Retinal pigment epithelial cell (primary cell): ENCODE measurements around the gene TMOD2.

ENCODE experiments used
- DNase-seq: peaks from one replicate; pipeline ENCODE4 v3.0.0-alpha.2; 2010; ENCODE audit warnings: low read depth
- H3K4me3 ChIP-seq: 2 replicates; pipeline ENCODE4 v1.5.1; 2011; ENCODE audit warnings: mild to moderate bottlenecking, low read length, control low read depth, moderate library complexity
- CTCF ChIP-seq: conservative IDR thresholded peaks from 2 replicates; pipeline ENCODE4 v1.5.1; 2011; ENCODE audit warnings: low read depth, low read length, control low read depth, inconsistent platforms

The TMOD2 gene

GRCh38 chr15:51842852-51843737 lies 91.7 kb downstream of the TMOD2 start:
- TF ChIP-seq CTCF = no peak
- DNase-seq = no peak
- H3K4me3 ChIP-seq = no peak overlapping the region

GRCh38 chr15:51844747-51845426 lies 93.5 kb downstream of the TMOD2 start:
- DNase-seq = no peak
- no peak for TF ChIP-seq CTCF
- H3K4me3 ChIP-seq = no peak overlapping the region

GRCh38 chr15:51846066-51846462 lies 94.7 kb downstream of the TMOD2 start:
- H3K4me3 ChIP-seq = no peak overlapping the region
- no peak for DNase-seq
- TF ChIP-seq CTCF = no peak

GRCh38 chr15:51846463-51847230 lies 95.2 kb downstream of the TMOD2 start:
- DNase-seq = peak; percentile 77
- TF ChIP-seq CTCF = no peak
- peak overlapping the region; percentile 10 for H3K4me3 ChIP-seq

- DNase-seq = no peak
- H3K4me3 ChIP-seq = no peak overlapping the region
- TF ChIP-seq CTCF = no peak
Observed at GRCh38 chr15:51848811-51849210, 97.4 kb downstream of the TMOD2 start.

GRCh38 chr15:51849860-51850259 lies 98.5 kb downstream of the TMOD2 start:
- no peak overlapping the region for H3K4me3 ChIP-seq
- no peak for TF ChIP-seq CTCF
- no peak for DNase-seq
